GM19328 (cell line): Measurements from ENCODE around the gene PFN3.
"Not testable (repeated sequence)": the region's sequence is repeated elsewhere in the genome, so short reads cannot be mapped to it uniquely, and the experiment has no call there.

Experiments
- ATAC-seq: cut with Tn5 transposase; IDR thresholded peaks from one replicate; pipeline ENCODE4 v1.9.1; 2021; ENCODE audit warnings: mild to moderate bottlenecking, moderate library complexity; ENCODE audit not compliant: unreplicated experiment

PFN3 gene

DNA sequence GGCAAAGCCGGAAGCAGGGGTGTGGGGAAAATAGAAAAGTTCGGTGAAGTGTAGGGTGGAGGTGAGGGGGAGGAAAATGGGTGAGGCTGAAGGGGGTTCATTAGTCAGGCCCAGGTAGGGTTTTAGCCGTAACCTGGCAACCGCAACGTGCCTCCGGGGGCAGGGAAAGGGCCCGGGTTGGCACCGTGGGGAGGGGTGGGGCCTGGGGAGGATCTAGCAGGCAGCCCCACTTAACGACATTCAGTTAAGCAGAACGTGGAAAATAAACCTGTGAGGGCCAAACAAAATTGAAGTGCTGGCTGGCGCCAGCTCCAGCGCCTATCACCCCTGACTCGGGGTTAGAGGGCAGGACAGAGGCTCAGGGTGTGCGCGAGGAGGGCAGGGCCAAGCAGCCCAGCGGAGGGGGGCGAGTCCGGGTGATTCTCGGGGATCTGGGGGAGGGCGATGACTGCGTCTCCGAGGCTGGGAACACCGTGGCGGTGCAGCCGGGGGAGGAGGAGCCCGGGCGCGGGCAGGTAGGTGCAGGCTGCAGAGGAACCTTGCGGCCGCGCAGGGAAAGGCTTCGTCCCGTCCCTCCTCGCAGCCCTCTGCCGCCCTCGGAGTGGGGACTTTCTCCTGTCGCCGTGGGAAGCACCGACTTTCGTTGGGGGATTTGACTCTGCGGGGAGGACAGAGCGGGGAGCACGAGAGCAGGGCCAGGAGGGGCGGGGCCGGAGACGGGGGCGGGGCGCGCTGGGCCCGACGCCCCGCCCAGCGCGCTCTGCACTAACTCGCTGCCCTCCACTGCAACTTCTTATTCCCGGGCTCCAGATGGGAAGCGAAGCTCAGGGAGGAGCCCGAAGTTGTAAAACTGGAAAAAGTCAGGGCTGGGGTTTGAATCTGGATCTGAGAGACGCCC lies 37.6 kb downstream of the PFN3 start:
- no peak for ATAC-seq

- ATAC-seq, result no peak
Observed at GRCh38 chr5:177362292-177362609, 38.2 kb downstream of the PFN3 start.

DNA sequence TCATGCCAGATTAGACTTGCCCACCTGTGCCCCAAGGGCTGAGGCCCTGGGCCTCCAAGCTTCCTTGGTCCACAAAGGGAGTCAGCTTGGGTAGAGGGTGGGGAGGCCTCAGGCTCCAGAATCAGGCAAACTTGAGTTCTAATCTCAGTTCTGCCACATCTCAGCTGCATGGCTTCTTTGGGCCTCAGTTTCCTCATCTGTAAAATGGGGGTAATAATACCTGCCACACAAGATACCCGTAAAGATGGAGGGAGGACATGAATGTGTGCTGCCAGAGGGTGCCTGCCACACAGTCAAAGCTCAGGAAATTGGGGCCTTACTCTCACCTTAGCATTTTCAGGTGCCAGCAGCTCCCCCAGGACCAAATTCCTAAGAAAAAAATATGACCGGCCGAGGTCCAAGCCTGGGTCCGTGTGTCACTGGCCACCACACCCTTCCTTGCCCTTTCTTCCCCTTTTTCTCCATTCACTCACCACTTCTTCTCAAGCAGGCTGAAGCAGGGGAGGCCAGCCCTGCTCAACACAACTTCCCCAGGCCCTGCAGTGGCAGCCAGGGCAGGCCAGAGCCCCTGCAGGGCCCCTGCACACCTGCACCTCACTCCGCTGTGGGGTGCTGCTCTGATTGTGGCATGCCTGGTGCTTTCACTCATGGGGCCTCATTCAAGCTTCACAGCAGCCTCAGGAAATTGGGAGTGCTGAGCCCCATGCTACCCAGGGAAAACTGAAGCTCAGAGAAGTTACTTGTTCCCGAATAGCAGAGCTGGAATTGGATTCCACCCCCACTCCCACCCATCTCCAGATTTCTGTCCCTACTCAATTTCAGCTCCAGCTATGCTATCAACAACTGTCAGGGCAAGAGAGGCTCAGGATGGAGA lies 38.8 kb downstream of the PFN3 start:
- no peak for ATAC-seq

DNA sequence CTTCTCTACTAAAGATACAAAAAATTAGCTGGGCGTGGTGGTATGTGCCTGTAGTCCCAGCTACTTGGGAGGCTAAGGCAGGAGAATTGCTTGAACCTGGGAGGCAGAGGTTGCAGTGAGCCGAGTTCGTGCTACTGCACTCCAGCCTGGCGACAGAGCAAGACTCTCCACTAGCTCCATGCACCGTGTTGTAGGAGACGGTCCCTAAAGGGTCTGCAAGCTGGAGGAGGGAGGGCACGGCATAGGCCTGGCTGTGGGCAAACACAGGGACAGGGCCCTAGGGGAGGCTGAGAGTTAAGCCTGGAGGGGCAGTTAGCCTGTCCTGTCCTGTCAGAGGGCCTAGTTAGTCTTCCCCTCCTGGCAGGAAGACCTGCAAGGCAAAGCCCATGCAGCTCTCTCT lies 39.7 kb downstream of the PFN3 start:
- not testable (repeated sequence) for ATAC-seq

DNA sequence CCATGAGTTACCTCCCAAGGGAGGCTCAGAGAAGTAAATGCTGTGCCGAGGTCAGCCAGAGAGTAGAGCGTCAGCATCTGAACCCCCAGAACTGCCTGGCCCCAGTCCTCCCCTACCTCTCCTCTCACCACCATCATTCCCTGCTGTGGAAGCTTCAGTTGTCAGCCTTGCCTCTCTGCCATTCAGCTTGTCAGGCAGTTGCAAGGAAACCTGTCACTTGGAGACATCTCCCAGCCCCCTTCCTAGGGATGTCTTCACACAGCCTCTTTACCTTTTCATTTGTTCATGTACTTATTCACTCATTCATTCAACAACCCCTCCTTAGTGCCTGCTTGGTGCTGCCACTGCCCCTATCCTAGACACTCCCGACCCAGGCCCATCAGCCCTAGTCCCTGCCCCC lies 40.6 kb downstream of the PFN3 start:
- ATAC-seq, result no peak

GRCh38 chr5:177359451-177359851 lies 41.0 kb downstream of the PFN3 start:
- ATAC-seq, result no peak

GRCh38 chr5:177358370-177358819 lies 42.1 kb downstream of the PFN3 start:
- ATAC-seq, result no peak

DNA sequence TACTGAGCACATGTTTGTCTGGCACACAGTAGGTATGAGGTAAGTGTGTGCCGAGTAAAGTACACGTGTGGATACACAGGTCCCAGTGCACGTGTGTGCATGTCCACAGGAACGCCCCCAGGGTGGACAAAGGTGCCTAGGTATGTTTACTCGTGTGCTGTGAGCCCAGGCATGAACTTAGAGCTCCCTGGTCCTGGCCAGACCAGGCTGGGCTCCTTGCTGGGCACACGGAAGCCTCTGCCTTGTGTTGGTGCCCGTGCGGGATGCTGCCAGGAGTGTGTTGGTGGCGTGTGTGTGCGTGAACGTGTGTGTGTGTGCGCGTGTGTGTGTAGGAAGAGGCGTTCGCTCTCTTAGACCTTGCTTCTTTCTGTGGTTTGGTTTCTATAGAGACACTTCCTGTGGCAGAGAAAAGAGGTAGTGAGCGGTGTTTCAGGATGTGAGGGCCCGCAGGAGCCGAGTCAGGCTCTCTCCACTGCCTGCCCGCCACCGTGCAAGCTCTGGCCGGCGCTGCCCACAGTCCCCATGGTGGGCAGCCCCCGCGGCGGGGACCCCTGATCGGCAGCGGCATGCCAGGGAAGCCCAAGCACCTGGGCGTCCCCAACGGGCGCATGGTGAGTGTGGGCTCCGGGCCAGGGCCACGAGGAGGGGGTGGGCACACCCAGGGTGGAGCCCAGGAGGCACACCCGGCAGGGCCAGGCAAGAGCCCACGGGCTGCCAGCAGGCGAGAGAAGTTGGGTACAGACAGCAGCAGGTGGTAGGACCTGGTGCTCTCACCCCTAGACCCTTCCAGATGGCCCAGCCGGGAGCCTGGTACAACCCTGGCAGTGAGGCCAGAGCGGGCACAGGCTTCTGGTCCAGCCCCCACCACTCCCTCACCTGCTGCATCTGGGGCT lies 42.8 kb downstream of the PFN3 start, which contains the start of gene RGS14:
Gene RGS14, plus strand, starts transcription at position 466 of the 893 bp plus-strand sequence. Its CDS starts 101 bp downstream, at position 567.
- peak; percentile 91 for ATAC-seq

DNA sequence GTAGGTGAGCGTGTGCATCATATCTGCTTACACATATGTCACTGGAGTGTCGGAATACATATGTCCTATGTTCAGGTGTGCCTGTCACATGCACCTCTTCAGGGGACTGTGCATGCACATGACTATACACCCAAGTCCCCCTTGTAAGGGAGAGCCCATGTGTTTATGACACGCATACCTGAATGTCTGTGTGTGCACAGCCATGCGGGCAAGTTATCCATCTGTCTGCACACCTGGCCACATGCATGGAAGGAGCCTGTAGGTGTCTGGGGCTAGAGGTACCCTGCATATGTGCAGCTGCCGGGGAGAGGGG lies 43.4 kb downstream of the PFN3 start:
- ATAC-seq, result no peak

DNA sequence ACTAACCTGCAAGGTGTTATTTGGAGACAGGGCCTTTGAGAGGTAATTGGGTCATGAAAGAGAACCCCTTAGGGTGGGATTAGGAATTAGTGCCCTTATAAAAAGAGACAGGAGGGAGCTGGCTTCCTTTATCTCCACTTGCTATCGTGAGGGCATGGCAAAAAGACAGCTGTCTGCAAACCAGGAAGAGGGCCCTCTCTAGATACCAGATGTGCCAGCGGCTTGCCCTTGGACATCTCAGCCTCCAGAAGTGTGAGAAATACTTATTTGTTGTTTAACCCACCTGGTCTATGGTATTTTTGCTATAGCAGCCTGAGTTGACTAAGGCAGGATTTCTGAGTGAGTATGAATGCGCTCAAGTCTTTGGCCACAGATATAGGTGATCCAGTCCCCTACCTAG lies 43.7 kb downstream of the PFN3 start:
- ATAC-seq, result no peak

GRCh38 chr5:177355868-177356168 lies 44.6 kb downstream of the PFN3 start:
- ATAC-seq, result no peak

DNA sequence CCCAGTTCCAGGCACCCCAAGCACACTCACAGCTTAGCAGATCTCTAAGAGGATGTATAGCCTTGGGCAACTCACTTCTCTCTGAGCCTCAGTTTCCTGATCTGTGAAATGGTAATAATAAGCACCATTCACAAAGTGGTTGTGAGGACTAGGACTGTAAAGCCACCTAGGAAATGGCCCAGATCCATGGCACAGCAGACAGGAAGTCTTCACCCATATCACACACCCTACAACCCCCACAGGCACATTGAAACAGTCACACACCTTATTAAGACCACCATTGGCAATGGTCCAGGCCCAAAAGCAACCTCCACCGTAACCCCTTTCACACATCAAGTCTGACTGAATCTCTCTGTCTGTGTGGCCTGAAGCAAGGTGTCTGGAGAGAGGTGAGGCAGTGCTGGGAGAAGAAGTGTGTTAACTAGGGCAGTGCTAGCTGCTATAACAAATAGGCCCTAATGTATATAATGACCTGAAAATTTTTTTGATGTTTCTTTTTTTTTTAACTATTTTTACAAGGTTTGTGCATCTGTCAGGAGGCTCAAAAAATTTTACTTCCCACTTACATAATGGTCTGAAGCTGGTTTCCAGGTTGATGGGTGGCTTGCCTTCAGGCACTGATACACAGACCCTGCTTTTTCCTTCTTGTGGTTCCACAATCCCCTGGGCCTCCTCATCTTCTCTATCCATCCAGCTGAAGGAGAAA lies 45.1 kb downstream of the PFN3 start:
- no peak for ATAC-seq

DNA sequence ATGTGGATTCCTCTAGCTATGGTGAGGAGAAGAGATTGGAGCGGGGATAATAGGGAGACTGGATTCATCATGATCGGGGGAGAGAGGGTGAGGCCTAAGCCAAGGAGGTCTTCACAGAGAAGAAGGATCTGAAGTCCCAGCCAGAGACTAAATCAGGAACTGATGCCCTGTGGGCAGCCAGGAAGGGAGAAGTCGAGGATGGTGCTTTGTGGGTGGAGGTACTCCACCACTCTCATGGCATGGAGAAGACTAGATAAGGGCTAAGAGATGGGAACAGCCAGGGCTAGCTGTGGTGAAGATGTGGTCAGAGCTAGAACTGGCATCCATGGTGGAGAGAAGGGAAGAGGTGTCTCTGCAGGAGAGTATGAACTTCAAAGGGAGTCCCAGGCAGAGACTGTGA lies 45.8 kb downstream of the PFN3 start:
- ATAC-seq, result no peak

- no peak for ATAC-seq
Observed at GRCh38 chr5:177354256-177354655, 46.2 kb downstream of the PFN3 start.

GRCh38 chr5:177353093-177353492 lies 47.4 kb downstream of the PFN3 start:
- no peak for ATAC-seq

- peak; percentile 87 for ATAC-seq
Observed at GRCh38 chr5:177351392-177352329, 48.8 kb downstream of the PFN3 start, which contains the start of gene LMAN2. Gene LMAN2 (minus strand): TSS chr5:177351668. CDS start chr5:177351647, 21 bp downstream.

- no peak for ATAC-seq
Observed at GRCh38 chr5:177350776-177351391, 49.6 kb downstream of the PFN3 start.
